HS-27A (cell line): Measurements from ENCODE around the gene TTYH3.
"Not testable (repeated sequence)": the region's sequence is repeated elsewhere in the genome, so short reads cannot be mapped to it uniquely, and the experiment has no call there.

Experiments
- DNase-seq: peaks from one replicate; pipeline ENCODE4 v3.0.0-alpha.2; 2012; ENCODE audit warnings: low read depth, missing footprints

TTYH3 gene, protein sequence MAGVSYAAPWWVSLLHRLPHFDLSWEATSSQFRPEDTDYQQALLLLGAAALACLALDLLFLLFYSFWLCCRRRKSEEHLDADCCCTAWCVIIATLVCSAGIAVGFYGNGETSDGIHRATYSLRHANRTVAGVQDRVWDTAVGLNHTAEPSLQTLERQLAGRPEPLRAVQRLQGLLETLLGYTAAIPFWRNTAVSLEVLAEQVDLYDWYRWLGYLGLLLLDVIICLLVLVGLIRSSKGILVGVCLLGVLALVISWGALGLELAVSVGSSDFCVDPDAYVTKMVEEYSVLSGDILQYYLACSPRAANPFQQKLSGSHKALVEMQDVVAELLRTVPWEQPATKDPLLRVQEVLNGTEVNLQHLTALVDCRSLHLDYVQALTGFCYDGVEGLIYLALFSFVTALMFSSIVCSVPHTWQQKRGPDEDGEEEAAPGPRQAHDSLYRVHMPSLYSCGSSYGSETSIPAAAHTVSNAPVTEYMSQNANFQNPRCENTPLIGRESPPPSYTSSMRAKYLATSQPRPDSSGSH

DNA sequence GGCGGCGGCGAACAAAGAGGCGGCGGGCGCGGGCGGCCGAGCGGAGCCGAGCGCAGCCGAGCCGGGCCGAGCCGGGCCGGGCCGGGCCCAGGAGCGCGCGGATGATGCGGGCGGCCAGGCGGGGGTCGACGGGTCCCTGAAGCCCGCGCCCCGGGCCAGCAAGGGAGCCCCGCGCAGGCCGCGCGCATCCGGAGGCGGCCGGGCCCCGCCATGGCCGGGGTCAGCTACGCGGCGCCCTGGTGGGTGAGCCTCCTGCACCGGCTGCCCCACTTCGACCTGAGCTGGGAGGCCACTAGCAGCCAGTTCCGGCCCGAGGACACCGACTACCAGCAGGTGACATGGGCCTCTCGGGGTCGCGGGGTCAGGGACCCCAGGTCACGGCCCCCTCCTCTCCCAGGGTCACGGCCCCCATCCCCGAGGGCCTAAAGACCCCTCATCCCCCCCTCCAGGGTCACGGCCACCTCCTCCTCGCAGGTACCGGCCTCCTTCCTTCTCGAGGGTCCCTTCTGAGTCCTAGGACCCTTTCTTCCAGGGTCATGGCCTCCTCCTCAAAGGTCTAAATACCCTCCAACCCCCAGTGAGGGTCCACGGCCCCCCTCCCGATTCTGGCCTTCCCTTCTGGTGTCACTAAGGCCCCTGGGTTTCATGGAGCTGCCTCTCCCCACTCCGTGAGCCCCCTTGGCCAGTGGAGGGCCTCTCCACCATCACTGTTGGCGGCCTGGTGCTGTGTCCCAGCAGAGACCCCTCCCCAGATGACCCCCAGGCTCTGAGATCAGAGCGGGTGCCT is at the start of gene TTYH3:
Gene TTYH3, plus strand, starts transcription at position 41 of the 787 bp plus-strand sequence. Its CDS starts 170 bp downstream, at position 211.
- no peak for DNase-seq

DNA sequence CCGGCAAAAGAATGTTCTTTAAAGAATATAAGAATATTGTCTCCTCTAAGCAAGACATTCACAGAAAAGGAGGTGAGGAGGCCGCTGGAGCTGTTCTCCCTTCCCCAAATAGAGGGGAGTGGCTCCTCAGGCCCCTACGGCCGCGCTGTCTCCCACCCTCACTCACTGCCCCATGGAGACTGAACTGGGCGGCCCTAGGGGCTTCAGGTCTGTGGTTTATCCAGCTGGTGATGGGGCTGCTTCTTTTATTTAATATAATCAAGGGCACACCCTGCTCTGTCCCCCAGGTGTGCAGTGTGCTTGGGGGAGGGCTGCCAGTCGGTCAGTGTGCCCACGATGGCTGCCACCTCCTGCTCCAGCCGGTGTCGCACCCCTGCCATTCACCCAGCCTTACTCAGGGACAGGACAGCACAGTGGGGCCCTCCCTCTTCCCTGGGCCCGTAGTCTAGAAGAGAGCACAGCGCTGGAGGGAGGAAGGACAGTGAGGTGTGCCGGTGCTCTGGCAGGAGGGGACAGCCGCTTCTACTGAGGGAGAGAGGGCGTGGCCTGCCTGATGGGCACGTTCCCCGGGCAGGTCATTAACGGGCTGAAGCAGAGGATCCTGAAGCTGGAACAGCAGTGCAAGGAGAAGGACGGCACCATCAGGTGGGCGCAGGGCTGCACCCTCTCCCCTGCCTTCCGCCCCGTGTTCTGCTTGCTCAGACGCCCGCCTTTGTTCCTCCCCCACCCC is 49.6 kb upstream of the TTYH3 start:
- DNase-seq, result no peak

DNA sequence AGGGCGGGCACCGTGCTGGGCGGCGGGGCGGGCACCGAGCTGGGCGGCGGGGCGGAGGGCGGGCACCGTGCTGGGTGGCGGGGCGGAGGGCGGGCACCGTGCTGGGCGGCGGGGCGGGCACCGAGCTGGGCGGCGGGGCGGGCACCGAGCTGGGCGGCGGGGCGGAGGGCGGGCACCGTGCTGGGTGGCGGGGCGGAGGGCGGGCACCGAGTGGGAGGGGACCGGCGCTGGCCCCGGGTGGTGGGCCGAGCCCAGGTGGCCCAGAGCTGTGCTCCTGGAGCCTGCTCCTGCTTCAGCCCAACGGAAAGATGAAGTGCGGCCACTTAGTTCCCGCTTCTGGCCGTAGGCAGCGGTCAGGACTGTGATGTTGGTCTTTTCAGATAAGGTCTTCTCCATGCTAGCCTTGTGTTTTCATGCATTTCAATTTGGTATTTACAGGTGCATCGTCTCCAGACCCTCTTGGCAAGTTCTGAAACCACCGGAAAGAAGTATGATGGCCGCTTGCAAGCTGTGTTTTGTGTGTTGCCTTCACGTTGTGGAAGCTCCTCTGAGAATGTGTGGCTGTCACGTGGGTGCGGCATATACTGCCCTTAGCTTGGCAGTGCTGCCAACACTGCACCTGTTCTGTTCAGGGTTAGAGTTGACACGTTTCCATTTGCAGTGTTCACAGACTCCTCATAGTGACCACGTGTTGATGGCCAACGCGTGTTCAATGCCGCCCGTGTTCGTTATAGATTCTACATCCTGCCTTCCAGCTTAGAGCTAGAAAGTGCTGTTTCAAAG is 47.8 kb upstream of the TTYH3 start:
- no peak for DNase-seq

DNA sequence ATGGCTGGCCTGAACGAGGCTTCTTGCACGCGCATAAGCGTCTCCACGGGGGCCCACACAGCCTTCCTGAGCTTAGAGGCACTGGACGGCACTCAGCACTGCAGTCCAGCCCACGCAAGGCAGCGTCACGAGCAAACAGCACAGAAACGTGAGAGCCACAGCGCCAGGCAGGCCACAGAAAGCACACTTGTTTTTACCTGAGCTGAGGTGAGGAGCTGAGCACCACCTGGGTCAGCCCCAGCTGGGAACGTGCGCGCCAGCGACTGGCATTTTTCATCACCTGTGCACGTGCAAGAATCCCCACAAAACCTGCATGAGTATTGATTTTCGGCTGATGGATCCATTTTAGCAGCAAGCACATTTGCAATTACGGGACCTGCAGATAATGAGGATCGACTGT is 46.3 kb upstream of the TTYH3 start:
- DNase-seq, result no peak

DNA sequence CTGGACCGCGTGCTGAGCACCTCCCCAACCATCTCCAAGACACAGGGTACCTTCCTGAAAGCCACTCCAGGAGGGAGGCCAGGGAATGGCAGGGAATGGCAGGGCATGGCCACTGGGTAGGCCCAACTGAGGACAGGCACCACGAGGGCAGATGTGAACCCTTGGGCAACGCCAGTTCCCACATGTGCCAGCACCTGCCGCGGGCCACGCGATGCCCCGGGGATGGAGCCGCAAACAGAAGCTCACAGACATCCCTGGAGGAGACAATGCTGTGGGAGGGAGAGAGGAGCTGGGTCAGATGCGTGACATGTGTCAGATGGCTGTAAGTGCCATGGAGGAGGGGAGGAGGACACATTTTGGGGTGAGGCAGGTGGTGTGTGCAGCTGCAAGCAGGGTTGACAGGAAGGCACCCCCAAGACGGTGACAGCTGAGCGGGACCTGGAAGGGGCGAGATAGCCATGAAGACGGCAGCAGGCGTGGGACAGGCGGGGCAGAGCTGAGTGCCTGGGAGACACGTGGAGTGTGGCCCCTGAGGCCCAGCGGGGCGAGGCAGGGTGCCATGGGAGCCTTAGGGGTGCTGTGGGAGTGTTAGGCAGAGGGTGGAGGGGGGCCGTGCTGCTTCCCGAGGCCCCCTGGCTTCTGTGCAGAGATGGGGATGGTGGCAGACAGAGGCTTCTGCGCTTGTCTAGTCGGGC is 45.3 kb upstream of the TTYH3 start:
- DNase-seq, result no peak

DNA sequence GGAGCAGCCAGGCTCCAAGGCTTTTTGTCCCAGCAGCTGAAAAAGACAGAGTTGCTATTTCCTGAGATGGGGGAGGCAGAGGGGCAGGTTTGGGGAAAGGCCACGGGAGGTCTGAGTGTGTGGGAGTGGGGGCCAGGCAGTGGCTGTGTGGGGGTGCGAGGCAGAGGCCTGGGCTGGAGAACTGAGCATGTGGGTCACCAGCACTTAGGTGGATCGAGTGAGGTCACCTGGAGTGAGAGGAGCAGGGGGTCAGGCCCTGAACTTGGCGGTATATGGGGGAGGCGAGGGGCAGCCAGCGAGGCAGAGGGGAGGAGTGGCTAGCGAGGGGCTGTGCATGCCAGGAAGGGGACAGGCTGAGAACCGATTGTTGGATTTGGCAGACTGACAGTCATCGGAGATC is 44.7 kb upstream of the TTYH3 start:
- DNase-seq, result no peak

DNA sequence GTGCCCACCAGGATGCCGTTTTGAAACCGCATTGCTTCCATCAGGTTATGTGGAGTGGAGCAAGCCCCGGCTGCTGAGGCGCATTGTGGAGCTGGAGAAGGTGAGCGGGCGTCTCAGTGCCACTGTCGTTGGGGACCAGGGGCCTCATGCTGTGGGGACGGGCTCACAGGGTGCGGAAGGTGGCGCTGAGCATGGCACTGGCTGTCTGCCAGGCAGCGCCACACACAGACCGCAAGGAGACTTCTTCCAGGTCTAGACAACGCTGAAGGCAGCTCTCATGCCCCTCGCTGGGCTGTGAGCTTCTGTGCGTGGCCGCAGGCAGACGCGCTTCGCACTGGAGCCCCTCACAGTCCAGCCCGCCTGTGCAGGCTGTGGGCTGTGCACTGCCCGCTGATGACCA is 44.0 kb upstream of the TTYH3 start:
- no peak for DNase-seq

DNA sequence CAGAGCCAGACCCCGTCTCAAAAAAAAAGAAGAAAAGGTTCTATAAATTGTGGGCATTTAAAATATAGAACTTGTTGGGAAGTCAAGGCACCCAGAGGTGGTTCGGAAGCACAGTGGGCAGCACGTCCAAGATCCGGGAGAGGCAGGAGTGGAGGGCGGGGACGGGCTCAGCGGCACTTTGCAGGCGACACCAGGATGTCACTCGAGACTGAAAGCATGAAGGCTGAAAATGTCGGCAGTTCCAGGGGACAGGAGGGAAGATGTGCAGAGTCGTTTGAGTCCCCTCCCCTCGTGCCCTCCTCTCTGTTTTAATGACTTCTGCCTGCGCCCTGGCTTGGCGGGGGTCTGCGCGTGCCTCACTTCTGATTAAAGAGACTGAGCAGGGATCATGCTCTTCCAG is 42.4 kb upstream of the TTYH3 start:
- DNase-seq, result no peak

DNA sequence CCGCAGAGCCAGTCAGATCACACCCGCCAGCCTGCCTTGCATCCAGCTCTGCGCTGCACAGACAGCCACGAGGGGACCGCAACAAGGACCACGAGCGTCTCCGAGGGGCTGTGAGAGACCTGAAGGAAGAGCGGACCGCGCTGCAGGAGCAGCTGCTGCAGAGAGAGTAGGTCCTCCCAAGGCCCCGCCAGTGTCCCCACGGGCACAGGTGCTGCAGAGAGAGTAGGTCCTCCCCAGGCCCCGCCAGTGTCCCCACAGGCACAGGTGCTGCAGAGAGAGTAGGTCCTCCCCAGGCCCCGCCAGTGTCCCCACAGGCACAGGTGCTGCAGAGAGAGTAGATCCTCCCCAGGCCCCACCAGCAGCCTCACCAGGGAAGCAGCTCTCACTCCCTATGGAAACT is 41.8 kb upstream of the TTYH3 start:
- not testable (repeated sequence) for DNase-seq

DNA sequence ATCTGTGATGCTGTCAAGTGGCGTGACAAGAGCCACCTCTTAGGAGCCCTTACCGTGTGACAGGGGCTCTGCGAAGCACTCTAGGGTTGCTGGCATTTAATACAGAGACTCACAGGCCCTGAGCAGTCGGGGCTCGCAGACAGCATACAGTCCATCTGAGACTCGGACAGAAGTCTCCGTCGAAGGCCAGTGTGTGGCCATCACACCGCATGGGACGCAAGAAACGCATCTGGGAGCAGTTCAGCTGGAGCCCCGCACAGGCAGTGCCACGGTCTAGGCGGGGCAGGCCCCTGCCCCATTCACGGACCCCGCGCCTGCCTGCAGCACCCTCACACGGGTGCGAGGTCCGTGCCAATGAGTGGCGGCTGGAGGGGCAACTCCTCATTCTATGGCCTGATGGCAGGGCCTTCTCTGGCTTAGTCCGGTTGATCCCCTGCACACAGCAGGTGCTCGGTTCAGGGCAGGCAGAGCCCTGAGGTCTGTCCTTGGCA is 39.4 kb upstream of the TTYH3 start:
- no peak for DNase-seq

DNA sequence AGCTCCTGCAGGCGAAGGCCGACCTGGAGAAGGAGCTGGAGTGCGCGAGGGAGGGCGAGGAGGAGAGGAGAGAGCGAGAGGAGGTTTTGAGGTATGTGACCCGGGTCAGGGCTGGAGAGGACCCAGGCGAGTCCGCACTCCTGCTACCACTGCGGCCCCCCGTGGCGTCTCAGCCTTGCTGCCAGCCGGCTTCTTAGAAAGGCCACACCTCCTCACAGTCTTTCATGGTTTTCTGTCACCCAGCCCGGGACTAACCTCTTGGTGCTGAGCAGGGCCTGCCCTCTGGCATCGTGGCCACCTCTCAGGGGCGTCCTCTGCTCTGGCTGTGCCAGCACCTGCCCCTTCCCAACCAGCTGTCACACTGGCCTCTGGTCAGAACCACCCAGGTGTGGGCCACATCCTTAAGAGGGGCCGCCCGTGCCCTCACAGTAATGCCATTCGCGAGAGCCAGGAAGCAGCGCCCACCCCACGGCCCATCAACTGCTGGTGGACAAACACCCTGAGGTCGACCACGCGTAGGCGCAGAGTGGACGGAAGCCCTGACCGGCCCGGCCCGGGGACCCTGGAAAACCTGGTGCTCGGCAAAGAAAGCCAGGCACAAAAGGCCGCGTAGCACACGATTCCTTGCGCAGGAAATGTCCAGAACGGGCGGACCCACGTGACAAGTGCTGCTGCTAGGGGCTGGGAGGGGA is 38.6 kb upstream of the TTYH3 start:
- DNase-seq, result no peak

DNA sequence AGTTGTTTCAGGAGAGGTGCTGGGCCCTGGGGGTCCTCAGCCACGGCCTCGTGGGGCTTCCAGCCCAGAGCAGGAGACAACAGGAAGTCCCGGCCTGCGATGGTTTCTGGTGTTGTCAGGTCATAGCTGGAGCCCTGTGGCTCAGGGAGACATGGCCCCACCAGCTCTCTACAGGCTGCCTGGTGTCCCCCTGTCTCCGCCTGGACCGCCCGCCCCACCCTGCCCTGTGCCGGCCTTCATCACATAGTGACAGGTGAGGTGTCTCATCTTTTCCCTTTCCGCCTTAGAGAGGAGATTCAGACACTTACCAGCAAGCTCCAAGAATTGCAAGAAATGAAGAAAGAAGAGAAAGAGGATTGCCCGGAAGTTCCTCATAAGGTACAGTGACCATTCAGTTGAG is 37.2 kb upstream of the TTYH3 start:
- DNase-seq, result no peak

DNA sequence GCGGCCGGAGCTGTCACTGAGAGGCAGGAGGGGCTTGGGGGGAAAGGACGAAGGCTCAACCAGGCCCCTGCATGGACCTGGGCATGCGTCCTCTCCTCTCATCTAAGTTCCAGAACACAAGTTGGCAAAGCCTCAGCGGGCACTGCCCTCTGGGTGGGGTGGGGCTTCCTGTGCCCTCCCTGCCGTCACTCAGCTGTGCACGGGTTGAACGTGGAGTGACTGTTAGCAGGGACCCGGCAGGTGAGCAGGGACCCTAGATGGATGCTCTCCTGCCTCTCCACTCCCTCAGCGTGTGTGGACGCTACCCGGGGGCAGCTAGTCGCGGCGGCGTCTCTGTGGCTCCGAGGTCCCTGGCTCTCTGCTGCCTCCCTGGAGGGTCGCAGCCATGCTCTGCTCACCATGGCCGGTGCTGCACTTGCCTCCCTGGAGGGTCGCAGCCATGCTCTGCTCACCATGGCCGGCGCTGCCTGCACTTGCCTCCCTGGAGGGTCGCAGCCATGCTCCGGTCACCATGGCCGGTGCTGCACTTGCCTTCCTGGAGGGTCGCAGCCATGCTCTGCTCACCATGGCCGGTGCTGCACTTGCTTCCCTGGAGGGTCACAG is 36.4 kb upstream of the TTYH3 start:
- DNase-seq, result no peak

DNA sequence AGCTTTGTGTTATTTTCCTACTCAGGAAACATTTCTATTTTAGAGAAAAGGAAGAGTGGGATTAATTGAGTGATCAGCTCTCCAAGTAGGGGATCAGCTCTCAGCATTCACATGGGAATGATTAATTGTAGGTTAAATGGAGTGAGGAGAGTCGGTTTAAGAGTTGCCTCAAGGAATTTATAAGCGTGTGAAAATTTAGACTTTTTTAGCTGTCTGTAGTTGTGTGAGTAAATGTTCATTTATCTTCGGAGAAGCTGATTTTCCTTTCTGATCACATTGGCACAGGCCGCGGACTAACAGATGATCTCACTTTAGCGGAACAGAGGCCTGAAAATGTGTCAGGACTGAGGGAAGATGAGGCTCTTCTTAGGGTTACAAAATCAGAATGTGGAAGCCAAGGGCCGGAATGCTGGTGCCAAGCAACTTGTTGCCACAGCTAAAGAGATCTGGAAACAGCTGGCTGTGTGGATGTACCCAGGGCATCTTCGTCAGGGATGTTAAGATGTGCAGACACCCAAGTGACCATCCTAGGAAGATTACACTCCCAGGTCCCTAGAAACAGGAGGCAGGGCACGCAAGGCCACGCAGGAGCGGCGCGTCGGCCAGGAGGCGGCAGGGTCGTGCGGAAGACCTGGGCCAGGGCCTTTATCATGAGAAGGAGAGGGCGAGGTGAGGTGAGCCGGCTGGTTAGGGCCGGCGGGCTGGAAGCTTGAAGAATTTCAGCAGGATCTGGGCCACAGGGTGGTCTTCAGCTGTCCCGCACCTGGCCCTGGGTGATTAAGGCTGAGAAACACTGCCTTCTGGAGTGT is 35.1 kb upstream of the TTYH3 start:
- no peak for DNase-seq

DNA sequence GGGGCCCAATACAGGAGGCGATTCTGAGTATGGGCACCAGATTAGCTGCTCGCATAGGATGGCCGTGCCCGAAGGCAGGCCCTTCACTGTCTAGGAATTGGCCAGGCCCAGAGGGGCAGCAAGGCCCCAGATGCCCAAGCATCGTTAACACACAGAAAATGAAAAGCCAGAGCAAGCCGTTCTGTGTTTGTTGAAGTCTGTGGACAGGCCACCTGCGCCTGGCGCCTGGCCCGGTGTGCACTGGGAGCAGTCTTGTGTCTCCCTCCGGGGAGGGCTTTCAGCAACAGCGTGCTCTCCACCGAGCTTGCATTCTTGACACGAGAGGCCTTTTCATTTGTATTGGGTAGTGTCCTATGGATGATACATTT is 34.5 kb upstream of the TTYH3 start:
- DNase-seq, result no peak

DNA sequence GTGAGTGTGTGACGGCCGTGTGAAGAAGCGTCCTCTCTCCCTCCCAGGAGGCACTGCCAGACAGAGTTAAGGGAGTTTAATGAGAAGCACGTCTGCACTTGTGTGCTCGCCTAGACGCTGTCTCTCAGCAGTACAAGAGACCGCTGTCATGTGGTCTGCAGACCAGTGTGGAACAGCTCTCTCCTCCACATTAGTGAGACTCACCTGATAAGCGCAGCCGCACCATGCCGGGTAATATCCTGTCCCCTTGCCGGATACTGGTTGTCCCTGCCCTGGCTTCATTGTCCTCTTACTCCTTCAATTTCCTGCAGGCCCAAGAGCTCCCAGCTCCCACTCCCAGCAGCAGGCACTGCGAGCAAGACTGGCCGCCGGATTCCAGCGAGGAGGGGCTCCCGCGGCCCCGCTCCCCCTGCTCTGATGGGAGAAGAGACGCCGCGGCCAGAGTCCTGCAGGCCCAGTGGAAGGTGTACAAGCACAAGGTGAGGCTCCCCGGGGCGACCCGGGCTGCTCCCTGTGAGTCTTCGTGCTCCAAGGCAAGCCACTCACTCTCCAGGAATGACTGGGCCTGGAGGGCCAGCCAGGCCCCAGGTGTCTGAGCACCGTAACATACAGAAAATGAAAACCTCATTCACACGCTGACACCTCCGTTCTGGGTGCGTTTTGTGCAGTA is 33.5 kb upstream of the TTYH3 start:
- DNase-seq, result no peak

DNA sequence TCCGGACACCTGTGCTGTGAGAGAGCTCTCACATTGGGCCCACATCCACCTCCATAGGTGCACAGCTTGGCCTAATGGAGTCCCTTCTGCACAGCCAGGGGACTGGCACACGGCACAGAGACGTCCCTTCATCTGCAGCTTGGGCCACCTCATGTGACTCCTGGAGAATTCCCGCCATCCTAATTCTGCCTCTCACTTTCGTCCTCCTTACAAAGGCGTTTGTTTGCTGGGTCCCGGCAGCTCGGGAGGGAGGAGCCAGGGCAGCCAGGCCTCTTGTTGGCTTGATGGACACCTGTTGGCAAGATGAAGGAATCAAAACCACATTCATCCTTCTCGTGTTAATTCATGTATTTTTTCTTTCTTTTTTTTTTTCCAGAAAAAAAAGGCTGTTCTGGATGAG is 30.7 kb upstream of the TTYH3 start:
- no peak for DNase-seq

DNA sequence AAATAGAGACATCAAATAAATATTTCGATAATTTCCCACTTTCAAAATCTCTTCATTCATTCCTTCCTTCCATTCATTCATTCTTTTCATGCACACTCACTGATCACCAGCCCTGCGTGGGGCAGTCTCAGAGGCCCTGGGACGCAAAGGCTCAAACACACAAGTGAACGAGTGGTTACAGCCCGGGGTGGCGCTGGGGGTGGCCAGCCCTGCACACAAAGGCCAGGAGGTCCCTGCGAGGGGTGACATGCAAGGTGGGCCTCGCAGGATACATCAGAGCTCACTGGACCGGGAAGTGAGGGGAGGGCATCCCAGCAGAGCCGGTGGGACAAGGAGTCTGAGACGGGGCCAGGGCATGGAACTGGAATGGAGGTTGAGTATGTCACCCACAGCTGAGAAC is 29.9 kb upstream of the TTYH3 start:
- DNase-seq, result no peak
